NCI-H146 treated with DMSO at 0.1 percent for 48 hours (cell line): Measurements from ENCODE around the gene PTPRC.

Experiments used
- DNase-seq: peaks from one replicate; lab custom pipeline; 2025; ENCODE audit not compliant: unreplicated experiment; lab: John Stamatoyannopoulos, UW

PTPRC gene

GRCh38 chr1:198620951-198621824 lies 17.7 kb upstream of the PTPRC start:
- DNase-seq, result no peak

DNA sequence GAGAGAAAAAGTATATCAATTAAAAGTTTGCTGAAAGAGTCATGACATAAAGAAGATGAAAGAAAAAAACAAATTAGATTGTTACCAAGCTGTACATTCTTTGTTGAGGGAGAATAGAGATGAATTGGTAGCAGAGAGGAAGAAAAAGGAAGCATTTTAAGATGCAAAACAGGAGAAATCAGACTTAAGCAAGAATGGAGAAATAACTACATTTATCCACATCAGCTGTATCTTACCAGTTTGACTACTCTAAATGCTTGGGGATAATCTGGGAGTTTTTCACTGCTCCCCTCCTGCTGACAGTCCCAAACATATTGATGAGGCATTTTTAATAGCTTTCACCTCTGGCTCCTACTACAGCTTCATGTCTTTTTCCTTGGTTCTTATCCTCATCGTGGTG lies 16.8 kb upstream of the PTPRC start:
- DNase-seq, result no peak

DNA sequence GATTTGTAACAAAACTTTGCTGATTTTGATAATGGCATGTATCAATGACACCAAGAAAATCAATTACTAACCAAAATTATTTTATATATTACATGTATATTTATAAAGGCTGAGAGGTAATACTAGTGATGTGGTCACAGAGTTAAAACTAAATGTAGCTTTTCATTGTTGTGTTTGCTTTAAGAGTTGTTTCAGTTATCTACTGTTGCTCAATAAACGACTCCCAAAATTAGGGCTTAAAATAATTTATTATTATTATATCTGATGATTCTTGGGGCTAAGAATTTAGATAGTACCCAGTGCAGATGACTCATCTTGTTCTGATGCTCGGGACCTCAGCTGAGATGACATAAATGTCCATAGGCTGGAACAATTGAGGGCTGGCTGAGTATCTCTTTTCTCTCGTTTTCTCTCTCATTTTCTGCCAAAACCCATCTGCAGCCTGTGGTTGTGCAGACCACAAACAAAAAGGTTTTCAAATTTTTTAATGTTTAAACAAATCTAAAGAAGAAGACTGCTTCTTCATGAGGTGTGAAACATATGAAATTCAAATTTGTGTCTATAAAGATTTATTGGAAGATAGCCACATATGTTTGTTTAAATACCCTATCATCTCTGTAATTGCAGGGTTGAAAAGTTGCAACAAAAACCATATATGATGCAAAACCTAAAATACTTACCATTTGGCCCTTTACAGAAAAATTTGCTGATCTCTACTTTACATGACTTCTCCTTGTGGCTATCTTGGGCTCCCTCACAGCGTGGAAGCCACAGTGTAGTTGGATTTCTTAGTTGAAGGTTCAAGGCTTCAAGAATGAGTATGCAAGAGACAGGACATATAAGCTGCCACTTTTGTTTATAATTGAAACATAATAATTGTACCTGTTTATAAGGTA lies 14.8 kb upstream of the PTPRC start:
- DNase-seq, result no peak

GRCh38 chr1:198624648-198624980 lies 14.2 kb upstream of the PTPRC start:
- no peak for DNase-seq

- DNase-seq, result no peak
Observed at GRCh38 chr1:198627436-198628066, 11.3 kb upstream of the PTPRC start.

GRCh38 chr1:198628067-198628455 lies 10.8 kb upstream of the PTPRC start:
- no peak for DNase-seq

GRCh38 chr1:198629610-198630009 lies 9.2 kb upstream of the PTPRC start:
- DNase-seq, result no peak

GRCh38 chr1:198630863-198631262 lies 8.0 kb upstream of the PTPRC start:
- DNase-seq, result no peak

DNA sequence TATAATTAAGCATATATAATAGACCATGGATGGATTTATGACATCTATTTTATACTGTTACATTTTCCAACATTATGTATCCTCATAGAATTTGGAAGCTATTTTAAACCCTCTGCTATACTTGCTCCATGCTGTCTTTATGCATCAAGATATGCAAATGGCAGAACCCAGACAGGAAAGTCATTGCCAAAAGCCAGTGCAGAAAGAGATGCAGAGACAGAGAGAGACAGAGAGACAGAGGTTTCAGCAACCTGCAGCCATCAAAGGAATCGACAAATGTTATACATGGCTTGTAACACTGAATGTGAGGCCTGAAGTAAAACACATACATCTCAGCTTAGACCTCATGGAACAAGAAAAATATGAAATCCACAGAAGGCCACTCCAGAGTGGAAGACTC lies 7.5 kb upstream of the PTPRC start:
- no peak for DNase-seq

DNA sequence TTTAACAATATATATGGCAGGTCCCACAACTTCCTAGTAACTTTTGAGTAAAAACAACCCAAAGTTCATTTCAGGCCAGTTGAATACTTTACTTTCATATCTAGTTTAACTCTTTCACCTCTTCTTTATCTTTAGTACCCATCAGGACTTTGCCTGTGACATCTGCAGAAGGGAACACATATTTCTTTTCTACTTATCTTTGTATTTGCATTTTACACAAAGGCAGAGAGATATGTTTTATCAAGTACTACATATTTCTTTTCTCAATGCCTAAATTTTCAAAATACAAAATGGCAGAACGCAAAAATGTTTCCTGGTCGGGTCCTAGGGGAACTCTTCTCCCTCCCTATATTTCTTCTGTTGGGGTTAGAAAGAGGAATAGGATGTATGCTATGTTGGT lies 6.8 kb upstream of the PTPRC start:
- no peak for DNase-seq

DNA sequence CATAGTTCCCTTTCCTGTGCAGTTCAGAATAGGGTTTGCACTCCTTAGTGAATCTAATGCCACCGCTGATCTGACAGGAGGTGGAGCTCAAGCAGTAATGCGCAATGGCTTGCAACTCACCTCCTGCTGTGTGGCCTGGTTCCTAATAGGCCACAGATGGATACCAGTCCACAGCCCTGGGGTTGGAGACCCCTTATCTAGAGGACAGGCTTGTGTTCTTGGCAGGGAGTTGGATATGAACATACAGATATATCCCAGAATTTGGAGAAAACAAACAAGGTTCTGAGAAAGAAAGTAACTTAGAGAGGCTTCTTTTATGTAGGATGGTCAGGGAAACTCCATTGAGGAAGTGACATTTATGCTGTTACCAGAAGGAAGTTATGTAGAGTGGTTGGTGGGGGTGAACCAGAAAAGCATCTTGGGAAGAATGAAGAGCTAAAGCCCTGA lies 5.1 kb upstream of the PTPRC start:
- no peak for DNase-seq

DNA sequence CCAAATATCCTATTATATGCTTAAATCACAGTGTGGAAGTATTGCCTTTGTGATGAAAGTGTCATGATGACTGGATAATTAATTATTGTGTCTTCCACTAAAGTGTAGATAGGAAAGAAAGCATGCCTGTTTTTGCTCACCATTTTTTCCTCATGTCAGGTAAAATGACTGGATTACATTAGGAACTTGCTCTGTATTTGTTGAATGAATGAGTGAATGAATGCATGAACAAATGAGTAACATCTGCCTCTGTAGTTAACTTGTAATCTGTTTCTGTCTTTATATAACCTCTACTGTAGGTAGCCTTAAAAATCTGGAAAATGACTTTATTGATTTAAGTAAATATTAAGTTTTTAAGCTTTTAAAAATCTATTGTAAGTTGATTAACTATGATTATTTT lies 2.9 kb upstream of the PTPRC start:
- no peak for DNase-seq

- DNase-seq, result no peak
Observed at GRCh38 chr1:198636391-198636790, 2.4 kb upstream of the PTPRC start.

DNA sequence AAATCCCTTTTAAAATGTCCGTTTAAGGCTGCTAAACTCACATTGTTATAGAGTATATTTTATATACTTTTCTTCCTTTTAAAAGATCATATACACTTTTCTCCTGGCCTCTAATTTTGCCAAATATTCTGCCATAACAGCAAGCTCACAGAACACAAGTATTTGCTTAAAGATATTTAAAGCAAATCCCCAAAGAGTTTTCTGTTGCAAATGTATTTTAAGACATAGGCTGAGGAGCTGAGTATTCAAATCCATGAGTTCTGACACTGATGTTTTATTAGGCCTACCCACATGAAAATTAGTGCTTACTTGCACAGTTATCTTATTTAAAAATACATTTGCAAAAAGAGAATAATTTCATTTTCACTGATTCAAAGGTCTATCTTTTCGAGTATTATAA lies 1.7 kb upstream of the PTPRC start:
- DNase-seq, result no peak

DNA sequence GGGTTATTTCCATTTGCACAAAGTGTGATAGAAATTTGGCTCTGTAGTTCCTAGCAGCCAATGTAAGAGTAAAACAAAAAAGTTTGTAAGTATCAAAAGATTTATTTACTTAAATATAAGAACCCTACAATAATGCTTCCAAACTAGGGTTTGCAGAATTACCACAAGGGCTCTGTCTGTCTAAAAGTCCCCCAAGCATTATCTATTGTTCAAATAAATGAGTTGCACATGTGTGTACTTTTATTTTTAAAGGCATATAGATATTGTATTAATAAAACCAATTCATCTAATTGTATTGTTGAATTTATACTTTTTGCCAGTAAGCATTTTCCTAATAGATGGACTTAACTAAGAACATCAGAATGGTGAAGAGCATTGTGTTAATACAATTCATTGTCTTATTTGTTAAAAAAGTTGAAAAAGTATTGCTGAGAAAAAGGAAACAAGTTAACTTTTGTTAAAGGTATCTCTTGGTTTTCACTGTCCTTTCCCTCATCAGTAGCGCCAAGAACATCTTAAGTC lies 863 bp upstream of the PTPRC start:
- no peak for DNase-seq

DNA sequence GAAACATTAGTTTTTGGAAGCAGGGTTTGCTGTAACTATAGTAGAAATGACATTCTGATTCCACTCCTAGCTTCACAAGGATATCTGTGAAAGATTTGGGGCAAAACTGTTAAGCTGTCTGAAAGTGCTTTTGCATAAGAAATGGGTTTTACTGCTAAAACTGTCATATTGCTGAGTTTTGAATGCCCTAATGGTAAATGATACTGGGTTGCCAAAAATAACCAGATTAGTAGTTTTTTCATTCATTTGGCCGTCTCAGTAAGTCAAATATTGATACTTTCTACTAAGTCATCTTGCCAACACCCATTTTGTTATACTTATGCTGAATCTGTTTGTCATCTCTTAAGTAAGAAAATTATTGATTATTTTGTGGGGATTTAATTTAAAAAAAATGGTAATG lies 399 bp upstream of the PTPRC start:
- no peak for DNase-seq

DNA sequence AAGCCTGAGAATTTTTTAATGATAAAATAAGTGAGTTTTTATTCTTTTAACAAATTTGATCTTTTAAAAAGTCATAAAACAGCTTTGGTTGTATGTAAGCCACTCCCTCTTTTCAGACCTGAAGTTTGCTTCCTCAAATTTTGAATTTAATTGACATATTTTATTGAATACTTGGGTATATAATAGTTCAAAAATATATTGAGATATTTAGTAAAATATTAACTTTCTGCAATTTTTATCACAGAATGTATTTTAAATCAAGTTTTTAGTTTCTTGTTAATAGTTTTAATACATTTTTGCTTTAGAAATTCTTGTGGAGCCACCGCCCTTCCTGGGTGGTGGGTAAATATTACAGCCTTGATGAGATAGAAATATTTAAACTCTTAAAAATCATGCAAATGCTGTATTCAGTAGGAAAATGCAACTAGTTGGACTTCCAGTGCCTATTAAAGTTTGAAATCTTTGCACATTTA lies 867 bp downstream of the PTPRC start:
- no peak for DNase-seq

DNA sequence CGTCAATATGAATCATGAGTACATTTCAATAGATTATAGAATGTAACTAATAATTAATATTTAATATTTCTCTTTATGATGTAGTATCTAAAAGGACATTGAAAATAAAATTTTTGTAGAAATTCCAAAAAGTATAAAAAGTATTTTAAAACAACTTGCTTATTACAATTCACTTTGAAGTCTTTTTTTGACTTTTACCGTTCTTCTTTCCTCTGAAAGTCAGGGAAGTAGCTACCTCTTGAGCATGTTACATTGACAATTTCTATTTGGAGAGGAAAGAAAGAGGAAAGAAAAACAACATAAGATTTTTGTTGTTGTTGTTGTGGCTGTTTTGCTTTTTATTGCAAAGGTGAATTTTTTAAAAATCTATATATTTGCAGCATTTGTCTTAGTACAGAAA lies 1.3 kb downstream of the PTPRC start:
- no peak for DNase-seq

DNA sequence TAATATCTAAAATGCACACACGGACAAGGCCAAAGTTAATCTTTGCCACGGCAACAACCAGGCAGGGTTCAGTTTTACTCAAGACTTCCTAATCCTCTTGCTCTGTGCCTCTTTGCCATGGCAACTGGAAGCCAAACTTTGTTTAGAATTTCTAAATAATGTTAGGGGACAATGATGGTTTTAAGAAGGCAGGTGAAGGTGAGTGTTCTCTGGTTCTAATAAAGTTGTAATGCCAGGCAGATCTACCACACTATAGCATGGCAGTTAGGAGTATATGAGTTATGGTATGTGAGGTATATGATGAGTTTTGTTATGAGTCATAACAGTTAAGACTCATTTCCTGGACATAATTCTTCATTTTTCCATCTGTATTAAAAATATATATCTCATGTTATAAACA lies 2.7 kb downstream of the PTPRC start:
- no peak for DNase-seq

DNA sequence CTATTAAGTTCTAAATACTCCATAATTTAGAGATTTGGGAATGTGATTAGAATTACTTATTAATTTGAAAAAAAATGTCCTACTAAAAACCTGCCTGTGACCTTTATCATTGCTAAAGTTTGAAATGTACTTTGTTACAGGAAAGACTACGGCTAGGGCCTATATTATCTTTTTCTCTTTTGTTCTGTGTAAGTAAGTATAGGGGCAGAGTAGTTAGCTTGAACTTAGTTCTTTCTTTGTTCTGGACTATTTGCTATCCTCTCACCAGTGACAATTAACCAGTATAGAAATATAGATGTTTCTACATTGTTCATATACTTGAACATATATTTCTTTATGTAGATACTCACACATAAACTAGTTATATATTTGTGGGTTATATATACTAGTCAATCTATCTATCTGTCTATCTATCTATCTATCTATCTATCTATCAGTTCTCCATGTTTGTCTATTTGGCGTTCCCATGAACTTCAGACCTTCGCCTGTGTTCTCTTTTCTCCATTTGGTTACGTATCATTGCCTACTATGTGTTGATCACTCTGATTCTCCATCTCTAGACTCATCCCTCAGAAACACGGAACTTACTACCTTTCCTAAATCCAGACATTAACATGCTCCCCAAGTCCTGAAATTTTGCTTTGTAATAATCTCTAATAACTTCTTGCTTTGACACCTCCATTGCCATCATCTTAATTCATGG lies 3.3 kb downstream of the PTPRC start:
- DNase-seq, result no peak

GRCh38 chr1:198642983-198643382 lies 4.1 kb downstream of the PTPRC start:
- no peak for DNase-seq
